ENCODE data around the gene STRIP1. TPM values are rescaled to one million over a fixed set of nuclear protein-coding genes. Genes with fewer than 3 reads are reported as not detected.
A peak's percentile ranks its signal among the peaks of the same experiment; 100 is the strongest.

STRIP1 gene
- total and polyA plus RNA-seq, 2 of the 8 experiments (the other 6 are each of a cell fraction or from before 2014, with no cell fraction given) = 21.3 to 45.6 TPM

DNA sequence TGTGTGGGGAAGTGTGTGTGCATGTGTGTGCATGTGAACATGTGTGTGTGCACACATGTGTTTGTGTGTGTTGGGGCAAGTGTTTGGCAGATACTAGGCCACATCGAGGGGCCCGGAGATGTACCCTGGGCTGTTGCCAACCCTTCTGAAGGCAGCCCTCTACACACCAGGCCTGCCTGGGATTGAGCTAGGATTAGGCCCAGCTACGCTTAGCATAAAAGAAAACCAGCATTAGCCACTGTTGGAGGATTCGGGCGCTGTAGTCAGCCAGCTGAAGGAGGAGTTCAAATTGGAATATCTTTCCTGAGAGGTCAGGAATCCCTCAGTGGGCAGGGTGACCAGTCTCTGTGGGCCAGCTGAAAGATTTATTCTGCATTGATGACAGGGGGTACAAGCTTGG is 46.6 kb downstream of the STRIP1 start:
- H2BK15ac ChIP-seq (ENCODE audit: low read length) = peak overlapping the region; percentile 88; the same call in 1 of the 2 replicates
- H3K4ac ChIP-seq (replicated peaks; ENCODE audit: insufficient read length, low read depth, low read length) = no peak overlapping the region
- DNase-seq (ENCODE audit: low read depth in 1 of 2, low spot score in 2 of 2) (no peak), FAIRE-seq (no peak)
- H2AFZ ChIP-seq (ENCODE audit: low read length) = no peak overlapping the region
- H2BK20ac ChIP-seq (ENCODE audit: low read length) = no peak overlapping the region
- 95% methylated on average over 5 of the region's 5 CpGs; no CpG with 5 or more reads in 1 of the 2 experiments for WGBS, 2 experiments (ENCODE audit: extremely low coverage in 1 of 2, insufficient coverage in 1 of 2, insufficient read length in 1 of 2, insufficient replicate concordance in 2 of 2, low coverage in 1 of 2, low lambda C conversion rate in 2 of 2, missing lambda C conversion rate in 1 of 2)
- H3K4me1 ChIP-seq (replicated peaks in 1 of 4; ENCODE audit: control insufficient read depth in 3 of 4, insufficient read depth in 4 of 4, low read length in 3 of 4) = peaks cover 0 to 12% (median 8%) of the 10 kb centered on the region in 4 experiments; a peak in 6 of 7 replicates
- H4K5ac ChIP-seq (ENCODE audit: insufficient read length, low read depth, low read length) = no peak overlapping the region
- H3K23ac ChIP-seq (ENCODE audit: insufficient read length) = no peak overlapping the region
- POLR2A ChIA-PET (ENCODE audit: partially characterized antibody) = interaction anchor here (0.8 to 3.1 kb wide), 8 partner anchors 9 to 47 kb away, joined by 3 to 11 read pairs (median 3); partner anchors contain the start of gene STRIP1
- H3K27ac ChIP-seq (ENCODE audit: low read depth, low read length) = no peak overlapping the region
- H3K4me2 ChIP-seq (ENCODE audit: insufficient read depth in 1 of 2, low read depth in 2 of 2, low read length in 2 of 2) = no peak overlapping the region
- no peak overlapping the region for H3K18ac ChIP-seq (ENCODE audit: extremely low read depth, low read length)
- peaks cover 8% of the 10 kb centered on the region; the same call in 1 of the 2 replicates for H3K23me2 ChIP-seq (ENCODE audit: low read depth, low read length)
- H3K9me3 ChIP-seq (ENCODE audit: insufficient read depth in 2 of 2, low read depth in 1 of 2, low read length in 1 of 2) = no peaks in the 10 kb centered on the region
- H3K36me3 ChIP-seq (ENCODE audit: control insufficient read depth in 2 of 4, insufficient read depth in 4 of 4, low read length in 3 of 4) = peaks cover 0 to 7% (median 0%) of the 10 kb centered on the region in 4 experiments; a peak in 1 of 8 replicates
- no peak overlapping the region for H3K9ac ChIP-seq (replicated peaks in 1 of 4; ENCODE audit: extremely low read depth in 1 of 4, low read depth in 3 of 4, low read length in 3 of 4)
- no peak overlapping the region for H4K91ac ChIP-seq (replicated peaks; ENCODE audit: insufficient read length, low read length)
- no peak overlapping the region for H3K56ac ChIP-seq (replicated peaks; ENCODE audit: insufficient read length, low read depth, low read length)
- no peak overlapping the region for H2BK12ac ChIP-seq (ENCODE audit: low read depth, low read length)
- H2AK5ac ChIP-seq (ENCODE audit: low read depth, low read length) = 0 out of 2 replicates have a peak overlapping the region, but pooled peaks have one; percentile 53
- no peak overlapping the region for H3K4me3 ChIP-seq (ENCODE audit: extremely low read depth in 1 of 4, insufficient read depth in 2 of 4, low read depth in 3 of 4, low read length in 4 of 4)
- H2BK5ac ChIP-seq (ENCODE audit: low read depth, low read length) = no peak overlapping the region
- H3K79me1 ChIP-seq (ENCODE audit: low read depth, low read length) = no peaks in the 10 kb centered on the region
- CTCF ChIA-PET (ENCODE audit: partially characterized antibody) = interaction anchor here (0.9 to 52.4 kb wide), 8 partner anchors 8 to 415 kb away, joined by 3 to 1450 read pairs (median 4); partner anchors contain the start of genes ALX3, STRIP1 and UBL4B
- peaks cover 2 to 4% of the 10 kb centered on the region in 2 experiments for H4K20me1 ChIP-seq (replicated peaks in 1 of 2; ENCODE audit: control insufficient read depth in 1 of 2, insufficient read depth in 2 of 2, low read length in 2 of 2)
- H3K14ac ChIP-seq (ENCODE audit: insufficient read length) = no peak overlapping the region
- no peak overlapping the region for H2BK120ac ChIP-seq (replicated peaks; ENCODE audit: low read depth, low read length)
- no peaks in the 10 kb centered on the region for H3K79me2 ChIP-seq (ENCODE audit: control insufficient read depth in 1 of 2, insufficient read depth in 2 of 2, low read length in 2 of 2)
- H4K8ac ChIP-seq (ENCODE audit: extremely low read depth, insufficient read depth, low read length) = no peak overlapping the region
- H3K27me3 ChIP-seq (replicated peaks in 1 of 4; ENCODE audit: control insufficient read depth in 3 of 4, extremely low read depth in 1 of 4, insufficient read depth in 3 of 4, low read length in 3 of 4) = peaks cover 44 to 63% (median 52%) of the 10 kb centered on the region in 4 experiments
- TF ChIP-seq SUZ12 (IDR thresholded peaks at IDR 0.05; ENCODE audit: low read length) = no peak
- TF ChIP-seq RAD21 (IDR thresholded peaks at IDR 0.05 in 1 of 2, conservative IDR thresholded peaks at IDR 0.05 in 1 of 2; ENCODE audit: low read depth in 2 of 2, low read length in 2 of 2) = no peak
- TF ChIP-seq USF2 (IDR thresholded peaks at IDR 0.05; ENCODE audit: low read length) = no peak
- TF ChIP-seq BACH1 (IDR thresholded peaks at IDR 0.05; ENCODE audit: low read length) = no peak
- TF ChIP-seq TBP (IDR thresholded peaks at IDR 0.05; ENCODE audit: low read depth, low read length) = no peak
- no peak for TF ChIP-seq SIX5 (IDR thresholded peaks at IDR 0.05; ENCODE audit: low read depth, low read length)
- TF ChIP-seq JUND (IDR thresholded peaks at IDR 0.05; ENCODE audit: low read length) = no peak
- TF ChIP-seq FOSL1 (IDR thresholded peaks at IDR 0.05; ENCODE audit: insufficient read depth, low read depth, low read length) = no peak
